Breast epithelium (tissue), 3 donors: ENCODE results near the gene KYNU.

Experiments used
- CTCF ChIP-seq, 3 donors: fragments of 450-650 bp; IDR thresholded peaks; one replicate each; pipeline ENCODE4 v1.5.1; 2016 to 2017; ENCODE audit warnings: antibody characterized with exemption in 3 of 3, mild to moderate bottlenecking in 3 of 3, moderate library complexity in 3 of 3
- POLR2A ChIP-seq: fragments of 450-650 bp; IDR thresholded peaks from one replicate; pipeline ENCODE4 v1.6.1; 2016; ENCODE audit warnings: antibody characterized with exemption, mild to moderate bottlenecking, moderate library complexity
- POLR2AphosphoS5 ChIP-seq, 3 donors: sonication (generic); formaldehyde crosslinking; IDR thresholded peaks; one replicate each; pipeline ENCODE4 v1.6.1; 2017; ENCODE audit warnings: antibody characterized with exemption in 3 of 3

- TF ChIP-seq CTCF (IDR thresholded peaks at IDR 0.05) (no peak), POLR2A (no peak), POLR2AphosphoS5 (IDR thresholded peaks at IDR 0.05) (no peak)
Measured at GRCh38 chr2:142981069-142981378, 103.6 kb downstream of the KYNU start.
